ENCODE results near the gene RTKN. TPM values are rescaled to one million over a fixed set of nuclear protein-coding genes. Genes with fewer than 3 reads are reported as not detected.

RTKN gene
- polyA plus RNA-seq, 2 of the 4 experiments (the other 2 are of a cell fraction), result 15.1 to 20.1 TPM

- under 1% methylated on average over 50 of the region's 50 CpGs for WGBS (ENCODE audit: missing lambda C conversion rate)
- peak; percentile 96 to 97 for ATAC-seq
- POLR2A ChIA-PET, result interaction anchor here (0.8 to 3.1 kb wide), 16 partner anchors 10 to 108 kb away, joined by 3 to 28 read pairs (median 5); partner anchors contain the start of genes AUP1, HTRA2, INO80B and MOGS
- Histone ChIP-seq H3K4me2 (peak within 1 kb of the TSS; percentile 96), H3K4me1 (peaks cover 20% of the 10 kb centered on the region), H3K4me3 (peak within 1 kb of the TSS; percentile 70), H3K9me3 (no peaks in the 10 kb centered on the region), H3K27ac (peak within 1 kb of the TSS; percentile 85 to 97)
- CTCF ChIA-PET, result interaction anchor here (0.7 to 13.8 kb wide), 31 partner anchors 10 to 394 kb away, joined by 3 to 184 read pairs (median 7); partner anchors contain the start of genes AUP1, DQX1, HTRA2 and INO80B
- peak; percentile 95 to 97 for DNase-seq (ENCODE audit: low read depth in 1 of 2, low spot score in 1 of 2)
- no peak for FAIRE-seq
- 0 out of 4 replicates have a peak, but pooled peaks of 1 of the 2 experiments have one; percentile 4 for TF ChIP-seq CEBPB (IDR thresholded peaks at IDR 0.05)
- TF ChIP-seq ATOH8 (CRISPR knock-in tag; IDR thresholded peaks at IDR 0.05; ENCODE audit: low read depth), result no peak
- TF ChIP-seq NPAS2 (CRISPR knock-in tag; IDR thresholded peaks at IDR 0.05; ENCODE audit: borderline replicate concordance), result no peak
- peak; percentile 98 for TF ChIP-seq KDM5A (IDR thresholded peaks at IDR 0.05)
- no peak for TF ChIP-seq CBX8 (IDR thresholded peaks at IDR 0.05)
- TF ChIP-seq CHD4 (IDR thresholded peaks at IDR 0.05; ENCODE audit: borderline replicate concordance), result no peak
- no peak for TF ChIP-seq ZC3H11A (IDR thresholded peaks at IDR 0.05)
- no peak for TF ChIP-seq FOXS1 (CRISPR knock-in tag; IDR thresholded peaks at IDR 0.05)
- TF ChIP-seq BHLHE40 (IDR thresholded peaks at IDR 0.05; ENCODE audit: low read depth, low read length), result no peak
- TF ChIP-seq HES2 (IDR thresholded peaks at IDR 0.05), result no peak
- TF ChIP-seq CHD2 (IDR thresholded peaks at IDR 0.05; ENCODE audit: low read length, partially characterized antibody), result no peak
- TF ChIP-seq ESRRA (IDR thresholded peaks at IDR 0.05; ENCODE audit: borderline replicate concordance, low read length), result no peak
- no peak for TF ChIP-seq HOXB13 (CRISPR knock-in tag; IDR thresholded peaks at IDR 0.05; ENCODE audit: low read depth)
- no peak for TF ChIP-seq JUNB (IDR thresholded peaks at IDR 0.05)
- no peak for TF ChIP-seq SREBF2 (IDR thresholded peaks at IDR 0.05)
- TF ChIP-seq EHMT2 (IDR thresholded peaks at IDR 0.05; ENCODE audit: low read depth), result no peak
- TF ChIP-seq REST (IDR thresholded peaks at IDR 0.05), result no peak; the same call in 1 of the 2 replicates
- peak; percentile 77; the same call in 2 of the 3 replicates for TF ChIP-seq BCL3 (IDR thresholded peaks at IDR 0.05)
- no peak for TF ChIP-seq RARB (CRISPR knock-in tag; IDR thresholded peaks at IDR 0.05)
- TF ChIP-seq HOXA7 (CRISPR knock-in tag; IDR thresholded peaks at IDR 0.05), result no peak
- no peak for TF ChIP-seq NR3C1 (IDR thresholded peaks at IDR 0.05)
- TF ChIP-seq MAFK (IDR thresholded peaks at IDR 0.05; ENCODE audit: partially characterized antibody), result no peak
- TF ChIP-seq HEYL (CRISPR knock-in tag; IDR thresholded peaks at IDR 0.05), result no peak
- no peak for TF ChIP-seq ZSCAN20 (CRISPR knock-in tag; IDR thresholded peaks at IDR 0.05)
- TF ChIP-seq GATA3 (IDR thresholded peaks at IDR 0.05; ENCODE audit: borderline replicate concordance), result no peak
- no peak for TF ChIP-seq ELK1 (IDR thresholded peaks at IDR 0.05; ENCODE audit: low read depth, low read length)
- TF ChIP-seq CBX2 (IDR thresholded peaks at IDR 0.05; ENCODE audit: borderline replicate concordance, low read depth), result no peak
- no peak for TF ChIP-seq FOSL2 (IDR thresholded peaks at IDR 0.05)
- no peak for TF ChIP-seq FOSL2 (CRISPR knock-in tag; IDR thresholded peaks at IDR 0.05)
- TF ChIP-seq HOXB5 (CRISPR knock-in tag; IDR thresholded peaks at IDR 0.05), result 0 out of 2 replicates have a peak, but pooled peaks have one; percentile 38
- TF ChIP-seq POLR2A (IDR thresholded peaks at IDR 0.05; ENCODE audit: low read length), result peak; percentile 49
- TF ChIP-seq HDAC2 (IDR thresholded peaks at IDR 0.05), result peak; percentile 94; the same call in 1 of the 2 replicates
- TF ChIP-seq CTCF (IDR thresholded peaks at IDR 0.05), result peak; percentile 98
These were observed 41.3 kb upstream of the RTKN start, which contains the start of the genes CCDC142 and TTC31 for GRCh38 chr2:74482801-74483674. Gene CCDC142 (minus strand): TSS chr2:74482998. CDS start chr2:74482837, 161 bp downstream. Gene TTC31 (plus strand): TSS chr2:74483081. CDS start chr2:74483096, 15 bp downstream.

Measured in A549 (cell line).